Measurements from ENCODE around the gene FAM3A.

The FAM3A gene

GRCh38 chrX:154458954-154459778 is 56.9 kb downstream of the FAM3A start:
- no peak for DNase-seq (ENCODE audit: low spot score)

GRCh38 chrX:154458116-154458953 is 57.7 kb downstream of the FAM3A start, which contains the start of gene PLXNA3:
Gene PLXNA3 (plus strand): TSS chrX:154458281. CDS start chrX:154460184, 1,903 bp downstream.
- DNase-seq (ENCODE audit: low spot score) = peak; percentile 60

- peak; percentile 46 for DNase-seq (ENCODE audit: low spot score)
Observed at GRCh38 chrX:154457491-154458115, 58.4 kb downstream of the FAM3A start.
